ENCODE data around the gene KIAA0513.
A peak's percentile ranks its signal among the peaks of the same experiment; 100 is the strongest.

KIAA0513 gene, protein sequence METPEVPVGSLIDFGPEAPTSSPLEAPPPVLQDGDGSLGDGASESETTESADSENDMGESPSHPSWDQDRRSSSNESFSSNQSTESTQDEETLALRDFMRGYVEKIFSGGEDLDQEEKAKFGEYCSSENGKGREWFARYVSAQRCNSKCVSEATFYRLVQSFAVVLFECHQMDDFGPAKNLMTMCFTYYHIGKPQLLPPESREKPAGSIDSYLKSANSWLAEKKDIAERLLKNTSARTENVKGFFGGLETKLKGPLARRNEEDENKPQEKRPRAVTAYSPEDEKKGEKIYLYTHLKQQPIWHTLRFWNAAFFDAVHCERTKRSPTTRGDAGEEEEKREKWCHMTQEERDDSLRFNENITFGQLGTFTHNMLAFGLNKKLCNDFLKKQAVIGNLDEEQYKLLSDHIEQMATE

GRCh38 chr16:85027349-85027957, at the start of gene KIAA0513:
TSS of gene KIAA0513 (plus strand) at chr16:85027795. CDS start at chr16:85067072, 39,277 bp downstream.
- TF ChIP-seq, protein P1, sequence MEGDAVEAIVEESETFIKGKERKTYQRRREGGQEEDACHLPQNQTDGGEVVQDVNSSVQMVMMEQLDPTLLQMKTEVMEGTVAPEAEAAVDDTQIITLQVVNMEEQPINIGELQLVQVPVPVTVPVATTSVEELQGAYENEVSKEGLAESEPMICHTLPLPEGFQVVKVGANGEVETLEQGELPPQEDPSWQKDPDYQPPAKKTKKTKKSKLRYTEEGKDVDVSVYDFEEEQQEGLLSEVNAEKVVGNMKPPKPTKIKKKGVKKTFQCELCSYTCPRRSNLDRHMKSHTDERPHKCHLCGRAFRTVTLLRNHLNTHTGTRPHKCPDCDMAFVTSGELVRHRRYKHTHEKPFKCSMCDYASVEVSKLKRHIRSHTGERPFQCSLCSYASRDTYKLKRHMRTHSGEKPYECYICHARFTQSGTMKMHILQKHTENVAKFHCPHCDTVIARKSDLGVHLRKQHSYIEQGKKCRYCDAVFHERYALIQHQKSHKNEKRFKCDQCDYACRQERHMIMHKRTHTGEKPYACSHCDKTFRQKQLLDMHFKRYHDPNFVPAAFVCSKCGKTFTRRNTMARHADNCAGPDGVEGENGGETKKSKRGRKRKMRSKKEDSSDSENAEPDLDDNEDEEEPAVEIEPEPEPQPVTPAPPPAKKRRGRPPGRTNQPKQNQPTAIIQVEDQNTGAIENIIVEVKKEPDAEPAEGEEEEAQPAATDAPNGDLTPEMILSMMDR (conservative IDR thresholded peaks at IDR 0.05): no peak
- H3K27ac ChIP-seq: peak within 1 kb of the TSS; percentile 35; the same call in 1 of the 2 replicates

GRCh38 chr16:84979516-84979915, 48.1 kb upstream of the KIAA0513 start:
- TF ChIP-seq, protein P1 (conservative IDR thresholded peaks at IDR 0.05): no peak
- no peak overlapping the region for H3K27ac ChIP-seq

- no peak overlapping the region for H3K27ac ChIP-seq
- TF ChIP-seq, protein P1 (conservative IDR thresholded peaks at IDR 0.05): no peak
Measured at GRCh38 chr16:84982434-84982833, 45.2 kb upstream of the KIAA0513 start.

GRCh38 chr16:84985079-84986065, 42.2 kb upstream of the KIAA0513 start:
- no peak overlapping the region for H3K27ac ChIP-seq
- TF ChIP-seq, protein P1 (conservative IDR thresholded peaks at IDR 0.05): no peak

DNA sequence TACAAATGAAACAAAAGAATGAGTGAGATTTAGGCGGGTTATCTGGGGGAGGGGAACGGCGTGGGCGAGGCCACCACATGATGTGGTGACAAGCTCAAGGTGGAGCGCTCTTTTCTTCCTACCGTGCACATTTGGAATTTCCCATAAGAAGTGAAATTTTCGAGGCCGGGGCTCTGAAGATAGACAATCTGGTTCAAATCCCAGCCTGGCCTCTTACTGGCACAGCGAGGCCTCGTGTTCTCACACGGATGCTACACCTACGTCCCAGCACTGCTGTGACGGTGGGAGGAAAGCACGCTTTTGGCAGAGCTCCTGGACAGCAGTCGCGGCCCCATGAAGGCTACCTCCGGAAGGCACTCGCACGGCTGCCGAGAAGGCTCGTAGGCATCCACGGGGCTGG, 41.5 kb upstream of the KIAA0513 start:
- no peak overlapping the region for H3K27ac ChIP-seq

DNA sequence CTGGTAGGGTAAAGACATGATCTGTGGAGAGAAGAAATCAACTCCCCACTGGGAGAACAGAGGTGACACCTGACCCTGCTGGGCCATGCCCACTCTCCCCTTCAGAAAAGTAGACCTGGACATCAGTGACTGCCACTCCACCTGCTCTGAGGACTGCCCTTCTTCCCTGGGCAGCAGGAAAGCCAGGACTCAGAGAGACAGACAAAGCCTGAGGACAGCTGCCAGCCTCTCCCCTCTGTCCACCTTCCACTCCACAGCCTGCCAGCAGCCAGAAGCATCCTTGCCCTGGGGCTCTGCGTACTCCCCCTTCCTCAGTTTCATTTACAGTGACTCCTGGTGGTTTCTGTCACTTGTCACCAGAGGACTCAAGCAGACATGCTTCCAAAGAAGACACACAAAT, 40.7 kb upstream of the KIAA0513 start:
- H3K27ac ChIP-seq: no peak overlapping the region
- TF ChIP-seq, protein P1 (conservative IDR thresholded peaks at IDR 0.05): no peak

More for the DNA sequence above, 41.5 kb upstream of the KIAA0513 start:
- TF ChIP-seq, protein P1 (conservative IDR thresholded peaks at IDR 0.05): no peak
